Progenitor cell of endocrine pancreas (in vitro differentiated cells): Measurements from ENCODE around the gene LOXHD1. TPM values are rescaled to one million over a fixed set of nuclear protein-coding genes. Genes with fewer than 3 reads are reported as not detected.

Experiments
- DNase-seq: peaks from one replicate; pipeline ENCODE4 v3.0.0; 2021; ENCODE audit warnings: low spot score; ENCODE audit not compliant: unreplicated experiment
- H3K27ac Mint-ChIP-seq: 2 replicates; pipeline ENCODE4 v1.8.0; 2021; ENCODE audit warnings: mild to moderate bottlenecking, moderate library complexity, mixed read lengths
- H3K27me3 Mint-ChIP-seq: 2 replicates; pipeline ENCODE4 v1.8.0; 2021; ENCODE audit warnings: mixed read lengths
- H3K36me3 Mint-ChIP-seq: 2 replicates; pipeline ENCODE4 v1.8.0; 2022; ENCODE audit warnings: mixed read lengths; ENCODE audit not compliant: insufficient read depth
- H3K4me1 Mint-ChIP-seq: 2 replicates; pipeline ENCODE4 v1.8.0; 2021; ENCODE audit warnings: low read depth, mixed read lengths
- H3K4me3 Mint-ChIP-seq: 2 replicates; pipeline ENCODE4 v1.8.0; 2021; ENCODE audit warnings: low read depth, mild to moderate bottlenecking, moderate library complexity, mixed read lengths
- H3K9me3 Mint-ChIP-seq: 2 replicates; pipeline ENCODE4 v1.8.0; 2021; ENCODE audit warnings: low read depth, mixed read lengths
- CTCF ChIP-seq: fragments of 200-600 bp; sonication (generic); IDR thresholded peaks from one replicate; pipeline ENCODE4 v1.5.0; 2021; ENCODE audit warnings: antibody characterized with exemption, mild to moderate bottlenecking; ENCODE audit not compliant: unreplicated experiment
- total RNA-seq: library from RNA; stranded (reverse); gene quantifications from 2 replicates; pipeline ENCODE4 v1.2.1, GENCODE V29; 2021

LOXHD1 gene
- total RNA-seq, 1 donor from 2014 or later: 0.36 TPM

DNA sequence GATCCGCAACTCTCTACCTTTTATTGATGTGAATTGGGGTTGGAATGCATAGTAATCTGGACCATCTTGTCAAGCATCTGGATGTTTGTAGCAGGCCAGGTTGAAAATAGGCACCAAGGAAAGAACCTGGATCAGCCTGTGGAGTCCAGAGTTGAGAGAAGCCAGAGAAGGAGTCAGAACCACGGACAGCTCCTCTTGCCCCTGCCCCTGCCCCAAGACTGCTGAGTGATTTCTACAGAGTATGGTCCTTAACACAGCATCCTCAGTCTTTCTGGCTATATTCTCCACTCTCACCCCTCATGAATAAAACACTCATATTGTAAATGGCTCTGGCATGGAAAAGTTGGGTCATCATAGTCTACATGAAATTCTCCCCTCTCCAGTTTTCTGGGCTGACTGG, 154.6 kb downstream of the LOXHD1 start:
- Mint-ChIP-seq H3K27me3 (peaks cover 19% of the 10 kb centered on the region), H3K27ac (no peak overlapping the region), H3K36me3 (no peaks in the 10 kb centered on the region), H3K4me3 (no peak overlapping the region), H3K4me1 (no peaks in the 10 kb centered on the region), H3K9me3 (no peaks in the 10 kb centered on the region)
- TF ChIP-seq CTCF: no peak
- DNase-seq: peak; percentile 48

DNA sequence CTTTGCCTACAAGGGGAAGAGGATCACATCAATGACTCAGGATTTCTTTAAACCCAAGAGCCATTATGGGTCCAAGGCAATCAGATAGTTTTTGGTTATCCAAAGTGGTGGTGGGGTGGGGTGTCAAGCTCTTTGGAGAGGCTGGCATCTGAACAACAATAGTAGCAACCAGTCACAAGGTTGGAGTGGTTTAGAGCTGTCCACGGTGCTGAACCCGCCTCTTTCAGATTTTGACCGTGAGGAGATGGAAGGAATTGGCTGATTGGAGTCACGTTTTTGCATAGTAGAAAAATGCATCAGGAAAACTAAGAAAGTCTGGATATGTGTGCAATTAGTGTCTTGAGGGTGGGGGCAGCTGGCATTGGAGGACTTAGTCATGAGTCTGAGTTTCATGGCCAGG, 159.9 kb downstream of the LOXHD1 start:
- Mint-ChIP-seq H3K9me3 (no peaks in the 10 kb centered on the region), H3K27ac (no peak overlapping the region), H3K36me3 (no peaks in the 10 kb centered on the region), H3K4me3 (no peak overlapping the region), H3K4me1 (no peaks in the 10 kb centered on the region), H3K27me3 (peaks cover 8% of the 10 kb centered on the region)
- peak; percentile 66 for DNase-seq
- TF ChIP-seq CTCF: no peak

DNA sequence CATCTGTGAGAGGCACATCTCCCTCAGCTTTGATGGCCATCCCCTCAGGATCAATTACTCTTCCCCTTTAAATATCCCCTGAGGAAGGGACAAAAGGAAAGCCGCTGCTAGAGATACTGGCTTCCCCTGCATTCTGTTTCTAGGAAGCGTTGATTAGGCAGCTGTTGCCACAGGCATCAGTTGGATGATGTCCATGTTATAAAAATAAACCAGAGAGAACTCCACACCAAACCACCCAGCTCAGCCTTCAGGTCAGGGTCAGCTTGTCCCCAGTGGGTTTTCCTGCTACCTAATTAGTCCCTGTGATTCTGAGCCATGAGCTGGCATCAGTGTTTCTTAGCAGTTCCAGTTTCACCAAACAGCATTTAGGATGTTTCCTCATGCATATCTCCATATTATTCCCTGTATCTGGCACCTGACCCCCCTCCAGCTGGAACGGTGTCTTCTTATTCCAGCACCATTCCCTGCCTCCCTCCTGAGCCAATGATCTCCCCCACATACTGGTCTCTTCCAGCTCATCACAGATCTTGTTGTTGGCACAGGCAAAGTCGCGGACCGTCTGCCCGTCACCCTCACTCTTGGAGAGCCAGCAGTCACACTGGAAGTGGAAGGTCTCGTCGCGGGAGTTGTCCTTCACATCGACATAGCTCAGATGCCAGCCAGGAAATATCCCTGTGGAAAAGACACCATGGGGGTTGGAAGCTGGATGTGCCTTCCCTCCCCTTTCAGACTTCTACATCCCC, 168.4 kb downstream of the LOXHD1 start:
- Mint-ChIP-seq H3K9me3 (no peaks in the 10 kb centered on the region), H3K4me1 (no peaks in the 10 kb centered on the region)
- DNase-seq: no peak

GRCh38 chr18:46485675-46486194, 171.3 kb downstream of the LOXHD1 start:
- no peak for DNase-seq
- Mint-ChIP-seq H3K27me3 (peaks cover 8% of the 10 kb centered on the region), H3K4me1 (peaks cover 3% of the 10 kb centered on the region), H3K4me3 (no peak overlapping the region), H3K36me3 (no peaks in the 10 kb centered on the region), H3K27ac (no peak overlapping the region), H3K9me3 (no peaks in the 10 kb centered on the region)
- no peak for TF ChIP-seq CTCF

More for the DNA sequence above, 168.4 kb downstream of the LOXHD1 start:
- H3K27ac Mint-ChIP-seq: no peak overlapping the region
- H3K4me3 Mint-ChIP-seq: no peak overlapping the region
- no peak for TF ChIP-seq CTCF
- no peaks in the 10 kb centered on the region for H3K36me3 Mint-ChIP-seq
- H3K27me3 Mint-ChIP-seq: peaks cover 12% of the 10 kb centered on the region

DNA sequence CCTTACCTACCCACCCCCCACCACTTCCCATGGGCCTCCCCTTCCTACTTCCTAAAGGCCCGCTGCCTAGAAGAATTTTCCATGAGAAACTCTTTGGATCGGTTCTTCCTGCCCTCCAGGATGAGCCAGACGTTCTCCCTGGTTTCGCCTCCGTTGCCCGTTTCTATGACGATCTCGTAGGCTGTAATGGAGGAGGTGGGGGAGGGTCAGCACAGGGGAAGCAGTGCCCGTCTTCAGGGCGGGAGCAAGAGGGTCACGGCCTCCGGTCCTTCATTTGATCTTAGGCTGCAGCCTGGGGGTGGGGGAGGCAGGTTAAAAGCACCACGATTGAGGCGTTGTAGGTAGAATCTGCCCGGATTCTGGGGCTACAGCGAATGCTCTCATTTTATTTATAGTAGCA, 172.0 kb downstream of the LOXHD1 start:
- TF ChIP-seq CTCF: no peak
- Mint-ChIP-seq H3K4me1 (peaks cover 3% of the 10 kb centered on the region), H3K4me3 (no peak overlapping the region), H3K27me3 (peaks cover 8% of the 10 kb centered on the region), H3K36me3 (no peaks in the 10 kb centered on the region), H3K27ac (no peak overlapping the region), H3K9me3 (no peaks in the 10 kb centered on the region)
- DNase-seq: no peak
